Glutamatergic neuron (in vitro differentiated cells): ENCODE results near the gene SERPINA3. TPM values are rescaled to one million over a fixed set of nuclear protein-coding genes. Genes with fewer than 3 reads are reported as not detected.
"Not testable (repeated sequence)": the region's sequence is repeated elsewhere in the genome, so short reads cannot be mapped to it uniquely, and the experiment has no call there.

Experiments used
- DNase-seq: peaks from one replicate; pipeline ENCODE4 v3.0.0; 2022
- H3K27ac Mint-ChIP-seq: one replicate; pipeline ENCODE4 v1.8.0; 2020; ENCODE audit warnings: mild to moderate bottlenecking, mixed read lengths, inconsistent platforms; ENCODE audit not compliant: unreplicated experiment
- H3K27me3 Mint-ChIP-seq: one replicate; pipeline ENCODE4 v1.8.0; 2020; ENCODE audit warnings: mild to moderate bottlenecking, moderate library complexity, mixed read lengths, inconsistent platforms; ENCODE audit not compliant: unreplicated experiment
- H3K36me3 Mint-ChIP-seq: one replicate; pipeline ENCODE4 v1.8.0; 2020; ENCODE audit warnings: mild to moderate bottlenecking, mixed read lengths, inconsistent platforms; ENCODE audit not compliant: unreplicated experiment
- H3K4me1 Mint-ChIP-seq: one replicate; pipeline ENCODE4 v1.8.0; 2020; ENCODE audit warnings: mild to moderate bottlenecking, low read depth, mixed read lengths, inconsistent platforms; ENCODE audit not compliant: unreplicated experiment
- H3K4me3 Mint-ChIP-seq: one replicate; pipeline ENCODE4 v1.8.0; 2020; ENCODE audit warnings: mild to moderate bottlenecking, mixed read lengths, inconsistent platforms; ENCODE audit not compliant: unreplicated experiment
- H3K9me3 Mint-ChIP-seq: one replicate; pipeline ENCODE4 v1.8.0; 2020; ENCODE audit warnings: mild to moderate bottlenecking, moderate library complexity, mixed read lengths, inconsistent platforms; ENCODE audit not compliant: unreplicated experiment
- CTCF ChIP-seq: fragments of 200-600 bp; sonication (generic); IDR thresholded peaks from one replicate; pipeline ENCODE4 v1.5.0; 2021; ENCODE audit not compliant: partially characterized antibody, unreplicated experiment
- total RNA-seq: library from RNA; stranded (reverse); fragmentation: NEBNext Ultra II Directional; extraction: Animal tissue kit (Norgen Biotek cat#: 25700); gene quantifications from one replicate; pipeline ENCODE4 v1.2.1, GENCODE V29; 2021; ENCODE audit not compliant: unreplicated experiment

Gene SERPINA3
- total RNA-seq, 1 donor from 2014 or later, result not detected

- no peak overlapping the region for H3K27ac Mint-ChIP-seq
- peaks cover 2% of the 10 kb centered on the region for H3K4me1 Mint-ChIP-seq
- H3K9me3 Mint-ChIP-seq, result peaks cover 2% of the 10 kb centered on the region
- H3K36me3 Mint-ChIP-seq, result no peaks in the 10 kb centered on the region
- H3K4me3 Mint-ChIP-seq, result no peak overlapping the region
- DNase-seq, result peak; percentile 5
- peaks cover 9% of the 10 kb centered on the region for H3K27me3 Mint-ChIP-seq
- no peak for TF ChIP-seq CTCF
These were observed 12.0 kb upstream of the SERPINA3 start for GRCh38 chr14:94600148-94600545.

- no peak for TF ChIP-seq CTCF
- no peak overlapping the region for H3K4me3 Mint-ChIP-seq
- no peak overlapping the region for H3K27ac Mint-ChIP-seq
- H3K4me1 Mint-ChIP-seq, result peaks cover 2% of the 10 kb centered on the region
- no peaks in the 10 kb centered on the region for H3K36me3 Mint-ChIP-seq
- H3K9me3 Mint-ChIP-seq, result peaks cover 2% of the 10 kb centered on the region
- DNase-seq, result no peak
- H3K27me3 Mint-ChIP-seq, result peaks cover 9% of the 10 kb centered on the region
These were observed 10.3 kb upstream of the SERPINA3 start for GRCh38 chr14:94601884-94602391.

GRCh38 chr14:94602722-94603121, 9.5 kb upstream of the SERPINA3 start:
- Mint-ChIP-seq H3K27ac (no peak overlapping the region), H3K27me3 (peaks cover 5% of the 10 kb centered on the region), H3K4me3 (no peak overlapping the region), H3K4me1 (peaks cover 2% of the 10 kb centered on the region), H3K9me3 (peaks cover 4% of the 10 kb centered on the region), H3K36me3 (no peaks in the 10 kb centered on the region)
- DNase-seq, result peak; percentile 1
- TF ChIP-seq CTCF, result no peak

GRCh38 chr14:94605361-94605760, 6.8 kb upstream of the SERPINA3 start:
- H3K4me1 Mint-ChIP-seq, result peaks cover 2% of the 10 kb centered on the region
- DNase-seq, result no peak
- H3K9me3 Mint-ChIP-seq, result peaks cover 4% of the 10 kb centered on the region
- no peak overlapping the region for H3K4me3 Mint-ChIP-seq
- peaks cover 5% of the 10 kb centered on the region for H3K27me3 Mint-ChIP-seq
- H3K36me3 Mint-ChIP-seq, result no peaks in the 10 kb centered on the region
- no peak overlapping the region for H3K27ac Mint-ChIP-seq
- TF ChIP-seq CTCF, result no peak

- H3K9me3 Mint-ChIP-seq, H3K27me3 Mint-ChIP-seq, DNase-seq, H3K4me3 Mint-ChIP-seq, H3K4me1 Mint-ChIP-seq, H3K27ac Mint-ChIP-seq, H3K36me3 Mint-ChIP-seq: not testable (repeated sequence)
These were observed 3.2 kb upstream of the SERPINA3 start for GRCh38 chr14:94608966-94609365.
